Trophoblast cell (in vitro differentiated cells and primary cell): ENCODE results near the gene BEGAIN.

ENCODE experiments used
- DNase-seq, 2 donors: peaks; one replicate each; pipeline ENCODE4 v3.0.0-alpha.2; 2016
- H2AFZ ChIP-seq: 2 replicates; pipeline ENCODE4 v1.6.1; 2013; ENCODE audit warnings: low read length, moderate library complexity, mild to moderate bottlenecking; ENCODE audit not compliant: insufficient read depth, poor library complexity
- H2AK5ac ChIP-seq: 2 replicates; pipeline ENCODE4 v1.6.1; 2013; ENCODE audit warnings: mild to moderate bottlenecking, low read length
- H2BK120ac ChIP-seq: 2 replicates; pipeline ENCODE4 v1.6.1; 2013; ENCODE audit warnings: low read length, mild to moderate bottlenecking, moderate library complexity; ENCODE audit not compliant: insufficient read depth, poor library complexity
- H2BK12ac ChIP-seq: 2 replicates; pipeline ENCODE4 v1.6.1; 2013; ENCODE audit warnings: mild to moderate bottlenecking, low read length, moderate library complexity
- H2BK5ac ChIP-seq: 2 replicates; pipeline ENCODE4 v1.6.1; 2013; ENCODE audit warnings: low read length, low read depth, moderate library complexity, mild to moderate bottlenecking; ENCODE audit not compliant: poor library complexity
- H3K14ac ChIP-seq: 2 replicates; pipeline ENCODE4 v1.6.1; 2013; ENCODE audit warnings: mild to moderate bottlenecking, low read length
- H3K18ac ChIP-seq: 2 replicates; pipeline ENCODE4 v1.6.1; 2013; ENCODE audit warnings: mild to moderate bottlenecking, low read length
- H3K23ac ChIP-seq: 2 replicates; pipeline ENCODE4 v1.6.1; 2013; ENCODE audit warnings: low read length
- H3K27ac ChIP-seq: 2 replicates; pipeline ENCODE4 v1.5.1; 2013; ENCODE audit warnings: low read depth, mild to moderate bottlenecking, inconsistent platforms, low read length, moderate library complexity
- H3K27me3 ChIP-seq: 2 replicates; pipeline ENCODE4 v1.6.1; 2013; ENCODE audit warnings: inconsistent platforms, mild to moderate bottlenecking, low read length, moderate library complexity; ENCODE audit not compliant: insufficient read depth
- H3K36me3 ChIP-seq, 2 experiments: 1 replicate in 1 of 2; 2 replicates in 1 of 2; pipeline ENCODE4 v1.6.1; 2013; ENCODE audit warnings: low read length in 2 of 2, mild to moderate bottlenecking in 2 of 2, moderate library complexity in 1 of 2; ENCODE audit not compliant: insufficient read depth in 2 of 2, control insufficient read depth in 1 of 2
- H3K4ac ChIP-seq: 2 replicates; pipeline ENCODE4 v1.6.1; 2013; ENCODE audit warnings: low read depth, mild to moderate bottlenecking, low read length, moderate library complexity
- H3K4me1 ChIP-seq, 2 experiments: 1 replicate in 1 of 2; 2 replicates in 1 of 2; pipeline ENCODE4 v1.6.1; 2013; ENCODE audit warnings: low read length in 2 of 2, mild to moderate bottlenecking in 2 of 2, moderate library complexity in 1 of 2; ENCODE audit not compliant: insufficient read depth in 2 of 2, control insufficient read depth in 1 of 2
- H3K4me2 ChIP-seq: 2 replicates; pipeline ENCODE4 v1.6.1; 2013; ENCODE audit warnings: inconsistent platforms, mild to moderate bottlenecking, low read length, moderate library complexity
- H3K4me3 ChIP-seq: 2 replicates; pipeline ENCODE4 v1.5.1; 2013; ENCODE audit warnings: mild to moderate bottlenecking, low read depth, low read length, inconsistent platforms
- H3K79me1 ChIP-seq: one replicate; pipeline ENCODE4 v1.6.1; 2013; ENCODE audit warnings: low read length
- H3K79me2 ChIP-seq: 2 replicates; pipeline ENCODE4 v1.6.1; 2013; ENCODE audit warnings: low read length, mild to moderate bottlenecking; ENCODE audit not compliant: control insufficient read depth, insufficient read depth, poor library complexity
- H3K9ac ChIP-seq: 2 replicates; pipeline ENCODE4 v1.6.1; 2013; ENCODE audit warnings: mild to moderate bottlenecking, low read length
- H3K9me3 ChIP-seq: 2 replicates; pipeline ENCODE4 v1.6.1; 2013; ENCODE audit warnings: low read depth, mild to moderate bottlenecking, control low read depth, inconsistent platforms, low read length; ENCODE audit not compliant: insufficient read depth
- H4K12ac ChIP-seq: 2 replicates; pipeline ENCODE4 v1.6.1; 2013; ENCODE audit warnings: low read depth, mild to moderate bottlenecking, low read length, moderate library complexity
- H4K8ac ChIP-seq: 2 replicates; pipeline ENCODE4 v1.6.1; 2013; ENCODE audit warnings: low read depth, mild to moderate bottlenecking, low read length, moderate library complexity
- H4K91ac ChIP-seq: one replicate; pipeline ENCODE4 v1.6.1; 2013; ENCODE audit warnings: low read depth, mild to moderate bottlenecking, low read length, moderate library complexity
- WGBS: extraction: QIAGEN DNeasy Blood & Tissue Kit; methylation state at CpG from one replicate; pipeline ENCODE4 v1.1.7; 2013; ENCODE audit warnings: missing lambda C conversion rate; ENCODE audit not compliant: insufficient read length, insufficient coverage; ENCODE audit errors: extremely low coverage; 5-methylcytosine and 5-hydroxymethylcytosine counted together

Gene BEGAIN

DNA sequence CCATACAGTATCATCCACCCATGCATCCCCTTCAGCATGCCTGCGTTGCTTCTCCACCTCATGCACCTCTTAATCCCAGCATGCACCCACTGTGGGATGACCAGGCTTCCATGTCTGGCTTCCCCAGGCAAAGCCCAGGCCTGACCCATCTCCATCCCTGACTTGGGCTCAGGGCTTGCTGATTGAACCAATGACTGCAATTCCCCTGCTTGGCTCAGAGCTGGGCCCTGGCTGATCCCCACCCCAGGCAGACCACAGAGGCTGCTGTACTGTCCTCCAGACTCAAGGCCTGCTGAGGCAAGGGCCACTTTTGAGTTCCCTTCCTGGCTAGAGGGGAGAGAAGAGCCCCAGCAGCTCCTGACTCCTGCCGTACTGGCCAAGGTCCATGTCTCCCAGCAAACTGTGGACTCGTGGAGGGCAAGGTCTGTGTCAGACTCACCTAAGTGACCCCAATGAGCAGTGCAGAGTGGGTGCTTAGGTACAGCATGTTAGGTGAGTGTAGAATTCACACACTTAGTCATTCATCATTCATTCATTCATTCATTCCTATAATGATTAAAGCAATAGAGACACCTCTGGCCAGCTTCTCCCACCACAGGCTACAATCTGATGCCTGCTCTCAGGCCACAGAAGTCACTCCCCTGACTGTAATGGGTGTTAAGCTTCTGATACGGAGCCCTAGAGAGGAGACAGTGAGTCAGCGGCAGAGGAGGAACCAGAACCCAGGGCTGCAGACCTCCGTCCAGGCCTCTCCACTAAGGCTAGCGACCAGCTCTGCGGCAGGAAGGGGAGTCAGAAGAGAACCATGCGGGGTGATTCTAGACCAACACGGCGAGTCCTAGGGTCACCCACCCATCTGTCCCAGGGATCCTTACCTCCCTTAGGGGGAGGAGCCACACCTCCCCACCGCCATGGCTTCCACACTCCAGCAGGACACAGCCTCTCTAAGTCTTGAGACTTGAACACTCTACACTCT is 2.9 kb downstream of the BEGAIN start:
- H3K27me3 ChIP-seq, result peaks cover 30% of the 10 kb centered on the region
- no peak overlapping the region for H4K12ac ChIP-seq
- no peak overlapping the region for H3K18ac ChIP-seq
- no peak overlapping the region for H2BK12ac ChIP-seq
- no peak overlapping the region for H3K27ac ChIP-seq
- H3K14ac ChIP-seq, result no peak overlapping the region
- H2BK5ac ChIP-seq, result no peak overlapping the region
- H3K23ac ChIP-seq, result no peak overlapping the region
- no peak overlapping the region for H3K4ac ChIP-seq
- H2AFZ ChIP-seq, result no peak overlapping the region
- H4K8ac ChIP-seq, result no peak overlapping the region
- H3K9ac ChIP-seq, result no peak overlapping the region
- H3K36me3 ChIP-seq, result no peaks in the 10 kb centered on the region
- H4K91ac ChIP-seq, result no peak overlapping the region
- H3K79me1 ChIP-seq, result no peaks in the 10 kb centered on the region
- H2AK5ac ChIP-seq, result no peak overlapping the region
- no peaks in the 10 kb centered on the region for H3K79me2 ChIP-seq
- H2BK120ac ChIP-seq, result no peak overlapping the region
- H3K4me2 ChIP-seq, result no peak overlapping the region
- peak overlapping the region; percentile 39 for H3K4me3 ChIP-seq
- WGBS, result no CpG with 5 or more reads among the region's 12 CpGs
- H3K4me1 ChIP-seq, result peaks cover 3 to 4% of the 10 kb centered on the region in 2 experiments
- no peak for DNase-seq
- H3K9me3 ChIP-seq, result peaks cover 6% of the 10 kb centered on the region

DNA sequence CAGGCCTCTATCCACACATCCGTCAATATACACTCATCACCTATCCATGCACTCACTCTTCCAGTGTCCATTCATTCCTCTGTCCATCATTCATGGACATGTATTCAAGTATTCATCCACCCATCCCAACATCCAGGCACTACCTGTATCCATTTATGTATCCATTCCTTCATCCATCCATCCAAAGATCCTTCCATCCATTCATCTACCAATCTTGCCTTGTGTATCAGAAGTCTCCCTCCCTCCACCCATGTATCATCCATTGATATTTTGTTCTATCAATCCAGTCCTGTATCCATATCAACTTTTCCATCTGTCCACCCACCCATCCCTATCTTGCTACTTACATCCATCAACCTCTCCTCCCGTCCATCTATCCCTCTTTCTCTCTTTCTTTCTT is 4.0 kb downstream of the BEGAIN start:
- peaks cover 3 to 4% of the 10 kb centered on the region in 2 experiments for H3K4me1 ChIP-seq
- WGBS, result 100% methylated on average over 1 of the region's 2 CpGs
- no peak overlapping the region for H2BK12ac ChIP-seq
- no peak overlapping the region for H2AFZ ChIP-seq
- no peaks in the 10 kb centered on the region for H3K36me3 ChIP-seq
- H3K18ac ChIP-seq, result no peak overlapping the region
- H3K79me2 ChIP-seq, result no peaks in the 10 kb centered on the region
- H4K91ac ChIP-seq, result no peak overlapping the region
- no peak overlapping the region for H3K14ac ChIP-seq
- H3K9ac ChIP-seq, result no peak overlapping the region
- H3K4ac ChIP-seq, result no peak overlapping the region
- H3K79me1 ChIP-seq, result no peaks in the 10 kb centered on the region
- no peak overlapping the region for H4K12ac ChIP-seq
- H3K23ac ChIP-seq, result no peak overlapping the region
- no peak overlapping the region for H3K27ac ChIP-seq
- H3K9me3 ChIP-seq, result peaks cover 6% of the 10 kb centered on the region
- H2BK5ac ChIP-seq, result no peak overlapping the region
- H4K8ac ChIP-seq, result no peak overlapping the region
- no peak overlapping the region for H2BK120ac ChIP-seq
- DNase-seq, result no peak
- no peak overlapping the region for H2AK5ac ChIP-seq
- peaks cover 24% of the 10 kb centered on the region for H3K27me3 ChIP-seq
- H3K4me2 ChIP-seq, result no peak overlapping the region
- no peak overlapping the region for H3K4me3 ChIP-seq

DNA sequence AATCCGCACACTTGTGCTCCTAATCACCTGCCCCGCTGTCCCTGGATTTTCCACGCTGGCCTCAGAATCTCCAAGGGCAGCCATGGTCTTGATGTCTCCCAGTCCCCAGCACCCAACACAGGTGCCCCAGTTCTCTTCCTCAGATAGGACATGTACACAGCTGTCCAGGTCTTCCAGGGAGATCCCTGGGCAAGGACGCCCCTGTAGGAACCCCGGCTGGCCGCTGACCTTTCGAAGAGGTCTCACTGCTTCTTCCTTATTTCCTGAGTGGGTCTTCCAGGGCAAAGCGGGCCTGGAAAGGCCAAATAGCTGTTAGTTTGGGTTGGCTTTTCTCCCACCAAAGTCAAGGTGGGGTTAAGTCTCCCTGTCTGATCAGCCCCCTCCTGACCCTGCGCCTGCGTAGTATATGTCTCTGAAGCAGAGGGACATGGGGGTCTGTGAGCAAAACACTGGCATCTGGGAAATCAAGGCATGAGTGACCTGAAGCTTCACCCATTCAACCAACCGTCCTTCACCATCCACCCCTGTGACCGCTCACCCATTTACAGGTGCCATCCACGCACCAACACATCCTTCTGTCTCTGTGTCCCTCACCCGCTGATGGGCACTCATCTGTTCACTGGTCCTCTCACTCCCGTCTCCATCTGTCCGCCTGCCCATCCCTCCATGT is 4.6 kb downstream of the BEGAIN start:
- Histone ChIP-seq H4K12ac (no peak overlapping the region), H4K91ac (no peak overlapping the region), H4K8ac (no peak overlapping the region), H2BK12ac (no peak overlapping the region), H3K27me3 (peaks cover 18% of the 10 kb centered on the region), H2AK5ac (no peak overlapping the region), H3K79me1 (no peaks in the 10 kb centered on the region), H3K9ac (no peak overlapping the region), H2AFZ (no peak overlapping the region), H3K14ac (no peak overlapping the region), H3K23ac (no peak overlapping the region), H2BK120ac (no peak overlapping the region), H3K4ac (no peak overlapping the region), H3K4me1 (peaks cover 3 to 4% of the 10 kb centered on the region in 2 experiments), H3K4me3 (no peak overlapping the region), H3K36me3 (no peaks in the 10 kb centered on the region), H3K4me2 (no peak overlapping the region), H2BK5ac (no peak overlapping the region), H3K9me3 (peaks cover 6% of the 10 kb centered on the region), H3K27ac (no peak overlapping the region), H3K79me2 (no peaks in the 10 kb centered on the region), H3K18ac (no peak overlapping the region)
- no CpG with 5 or more reads among the region's 16 CpGs for WGBS
- no peak for DNase-seq

DNA sequence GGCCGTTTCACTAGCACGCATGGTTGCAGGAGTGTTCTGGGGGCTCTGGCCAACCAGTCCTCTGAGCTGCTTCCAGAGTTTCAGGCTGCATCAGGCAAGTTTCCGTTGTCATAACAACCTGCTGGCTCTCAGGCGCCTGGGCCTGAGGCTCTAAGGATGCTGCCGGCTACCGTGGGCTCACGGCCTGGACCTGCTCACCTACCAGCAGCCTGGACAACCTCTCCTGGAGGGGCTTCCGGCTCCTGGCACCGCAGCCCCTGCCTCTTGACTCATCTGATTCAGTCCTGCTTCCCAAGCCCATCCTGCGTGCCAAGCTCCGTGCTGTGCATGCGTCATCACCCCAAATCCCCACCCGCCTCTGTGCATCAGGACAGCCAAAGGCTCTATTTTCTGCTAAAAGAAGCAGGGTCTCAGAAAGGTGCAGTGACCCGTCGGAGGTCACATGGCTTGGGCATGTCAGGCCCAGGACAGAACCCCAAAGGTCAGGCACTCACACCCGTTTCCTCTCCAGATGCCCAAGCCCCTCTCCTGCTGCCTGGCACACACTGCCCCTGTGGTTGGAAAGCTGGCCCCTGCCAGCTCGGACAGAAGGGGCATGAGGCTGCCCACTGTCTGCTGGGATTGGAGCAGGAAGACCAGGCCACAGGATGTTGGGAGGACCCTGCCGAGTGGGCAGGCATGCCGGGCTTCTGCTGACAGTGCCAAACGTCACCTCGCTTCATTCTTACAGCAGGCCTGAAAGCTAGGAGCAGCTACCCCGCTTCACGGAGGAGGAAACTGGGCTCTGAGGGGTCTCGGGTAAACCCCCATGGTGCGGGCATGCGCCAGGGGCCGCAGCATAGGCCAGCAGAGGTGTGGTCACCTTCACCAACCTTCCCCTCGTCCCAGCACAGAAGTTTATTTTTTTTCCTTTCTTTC is 5.7 kb downstream of the BEGAIN start:
- no peak overlapping the region for H3K4ac ChIP-seq
- H3K18ac ChIP-seq, result no peak overlapping the region
- no peaks in the 10 kb centered on the region for H3K79me1 ChIP-seq
- no CpG with 5 or more reads among the region's 28 CpGs for WGBS
- H3K9ac ChIP-seq, result no peak overlapping the region
- no peak for DNase-seq
- H3K14ac ChIP-seq, result no peak overlapping the region
- no peaks in the 10 kb centered on the region for H3K36me3 ChIP-seq
- no peak overlapping the region for H2AK5ac ChIP-seq
- H3K4me3 ChIP-seq, result peak overlapping the region; percentile 4
- H3K4me1 ChIP-seq, result peaks cover under 1 to 2% of the 10 kb centered on the region in 2 experiments
- H2BK5ac ChIP-seq, result no peak overlapping the region
- H3K9me3 ChIP-seq, result peaks cover 3% of the 10 kb centered on the region
- no peaks in the 10 kb centered on the region for H3K79me2 ChIP-seq
- no peak overlapping the region for H4K12ac ChIP-seq
- no peak overlapping the region for H2BK12ac ChIP-seq
- H4K8ac ChIP-seq, result no peak overlapping the region
- no peak overlapping the region for H2BK120ac ChIP-seq
- H3K23ac ChIP-seq, result no peak overlapping the region
- no peak overlapping the region for H2AFZ ChIP-seq
- H3K4me2 ChIP-seq, result no peak overlapping the region
- H4K91ac ChIP-seq, result no peak overlapping the region
- no peak overlapping the region for H3K27ac ChIP-seq
- H3K27me3 ChIP-seq, result peaks cover 12% of the 10 kb centered on the region
